Hepatocyte (in vitro differentiated cells): ENCODE results near the gene ITGB1.

Source experiments
- CTCF ChIP-seq: fragments of 200-600 bp; sonication (generic); IDR thresholded peaks from 2 replicates; pipeline ENCODE4 v1.5.1; 2016; ENCODE audit warnings: antibody characterized with exemption, mild to moderate bottlenecking; ENCODE audit not compliant: poor library complexity
- EZH2 ChIP-seq: fragments of 200-600 bp; sonication (generic); IDR thresholded peaks from 2 replicates; pipeline ENCODE4 v1.6.1; 2016; ENCODE audit warnings: antibody characterized with exemption, mild to moderate bottlenecking, borderline replicate concordance
- EZH2phosphoT487 ChIP-seq: fragments of 200-600 bp; sonication (generic); IDR thresholded peaks from one replicate; pipeline ENCODE4 v1.6.1; 2018; ENCODE audit warnings: antibody characterized with exemption, mild to moderate bottlenecking, low read depth, moderate library complexity; ENCODE audit not compliant: unreplicated experiment, severe bottlenecking

GRCh38 chr10:32901815-32902214, 56.2 kb downstream of the ITGB1 start:
- no peak for TF ChIP-seq CTCF
- TF ChIP-seq EZH2phosphoT487, result no peak
- no peak for TF ChIP-seq EZH2
